ENCODE results near the gene GRIN3A. TPM values are rescaled to one million over a fixed set of nuclear protein-coding genes. Genes with fewer than 3 reads are reported as not detected.

GRIN3A gene
- polyA plus RNA-seq, 1 of the 3 experiments (the other 2 are of a cell fraction), result not detected

DNA sequence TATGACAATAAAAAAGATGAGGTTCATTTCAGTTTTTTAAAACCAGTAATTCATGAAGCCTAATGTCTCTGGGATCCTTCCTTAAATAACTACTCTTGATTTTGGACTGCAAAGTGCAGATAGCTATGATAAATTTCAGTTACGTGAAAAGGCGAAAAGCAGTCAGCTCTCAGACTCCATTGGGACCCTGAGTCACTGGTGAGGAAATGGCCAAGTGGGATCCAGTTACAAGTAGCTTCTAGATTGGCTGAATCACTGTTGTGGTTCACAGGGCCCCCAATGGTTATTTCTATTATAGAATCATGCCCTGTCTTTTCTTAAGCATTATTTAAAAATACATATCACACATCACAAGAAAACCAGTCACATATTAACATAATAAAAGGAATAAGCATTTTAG is 112.6 kb downstream of the GRIN3A start:
- Histone ChIP-seq H3K4me2 (no peak overlapping the region; the same call in 1 of the 2 replicates), H3F3A (replicated peaks; ENCODE audit: insufficient read depth) (no peaks in the 10 kb centered on the region), H3K4me3 (ENCODE audit: low read depth in 2 of 2, low read length in 1 of 2) (no peak overlapping the region), H3K9me2 (no peaks in the 10 kb centered on the region), H2AFZ (ENCODE audit: low read depth) (0 out of 2 replicates have a peak overlapping the region, but pooled peaks have one; percentile 22), H3K36me3 (replicated peaks in 1 of 2; ENCODE audit: control insufficient read depth in 1 of 2, insufficient read depth in 2 of 2, low read length in 1 of 2) (no peaks in the 10 kb centered on the region), H3K9ac (no peak overlapping the region), H3K4me1 (ENCODE audit: control insufficient read depth in 1 of 2, insufficient read depth in 2 of 2, low read depth in 1 of 2, low read length in 1 of 2) (no peaks in the 10 kb centered on the region), H4K20me1 (ENCODE audit: insufficient read depth) (no peaks in the 10 kb centered on the region), H3K9me3 (no peaks in the 10 kb centered on the region), H3K27me3 (ENCODE audit: insufficient read depth) (no peaks in the 10 kb centered on the region), H3K79me2 (ENCODE audit: insufficient read depth) (no peaks in the 10 kb centered on the region), H3K27ac (ENCODE audit: low read depth in 2 of 2, low read length in 1 of 2) (no peak overlapping the region)
- TF ChIP-seq, protein P1, sequence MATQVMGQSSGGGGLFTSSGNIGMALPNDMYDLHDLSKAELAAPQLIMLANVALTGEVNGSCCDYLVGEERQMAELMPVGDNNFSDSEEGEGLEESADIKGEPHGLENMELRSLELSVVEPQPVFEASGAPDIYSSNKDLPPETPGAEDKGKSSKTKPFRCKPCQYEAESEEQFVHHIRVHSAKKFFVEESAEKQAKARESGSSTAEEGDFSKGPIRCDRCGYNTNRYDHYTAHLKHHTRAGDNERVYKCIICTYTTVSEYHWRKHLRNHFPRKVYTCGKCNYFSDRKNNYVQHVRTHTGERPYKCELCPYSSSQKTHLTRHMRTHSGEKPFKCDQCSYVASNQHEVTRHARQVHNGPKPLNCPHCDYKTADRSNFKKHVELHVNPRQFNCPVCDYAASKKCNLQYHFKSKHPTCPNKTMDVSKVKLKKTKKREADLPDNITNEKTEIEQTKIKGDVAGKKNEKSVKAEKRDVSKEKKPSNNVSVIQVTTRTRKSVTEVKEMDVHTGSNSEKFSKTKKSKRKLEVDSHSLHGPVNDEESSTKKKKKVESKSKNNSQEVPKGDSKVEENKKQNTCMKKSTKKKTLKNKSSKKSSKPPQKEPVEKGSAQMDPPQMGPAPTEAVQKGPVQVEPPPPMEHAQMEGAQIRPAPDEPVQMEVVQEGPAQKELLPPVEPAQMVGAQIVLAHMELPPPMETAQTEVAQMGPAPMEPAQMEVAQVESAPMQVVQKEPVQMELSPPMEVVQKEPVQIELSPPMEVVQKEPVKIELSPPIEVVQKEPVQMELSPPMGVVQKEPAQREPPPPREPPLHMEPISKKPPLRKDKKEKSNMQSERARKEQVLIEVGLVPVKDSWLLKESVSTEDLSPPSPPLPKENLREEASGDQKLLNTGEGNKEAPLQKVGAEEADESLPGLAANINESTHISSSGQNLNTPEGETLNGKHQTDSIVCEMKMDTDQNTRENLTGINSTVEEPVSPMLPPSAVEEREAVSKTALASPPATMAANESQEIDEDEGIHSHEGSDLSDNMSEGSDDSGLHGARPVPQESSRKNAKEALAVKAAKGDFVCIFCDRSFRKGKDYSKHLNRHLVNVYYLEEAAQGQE (IDR thresholded peaks at IDR 0.05; ENCODE audit: low read depth, low read length), result no peak
- TF ChIP-seq IRF3 (IDR thresholded peaks at IDR 0.05; ENCODE audit: low read depth, low read length), result no peak
- 40% methylated on average over 2 of the region's 2 CpGs for WGBS (ENCODE audit: low lambda C conversion rate)
- ChIA-PET CTCF (interaction anchor here (1.4 kb wide), 1 partner anchor 102 kb away, joined by 3 read pairs; no protein-coding TSS in a partner anchor), POLR2A (no interaction called here)
- DNase-seq, result no peak

DNA sequence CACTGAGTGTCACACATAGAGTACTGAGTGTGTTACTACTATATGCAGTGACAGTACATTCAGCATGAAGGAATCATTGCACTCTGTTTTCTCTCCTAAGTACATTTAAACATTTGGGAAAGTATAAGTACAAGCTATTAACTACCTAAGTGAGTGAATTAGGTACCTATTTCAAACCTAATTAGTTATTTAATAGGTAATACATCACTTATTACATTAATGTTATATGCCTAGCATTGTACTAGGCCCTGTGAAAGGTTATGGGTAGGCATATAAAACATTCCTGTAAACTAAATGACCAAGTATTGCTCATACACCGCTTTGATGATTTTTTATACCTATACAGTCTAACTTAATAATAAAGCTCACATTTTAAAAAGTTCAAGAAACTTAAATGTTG is 118.0 kb downstream of the GRIN3A start:
- Histone ChIP-seq H3K4me2 (no peak overlapping the region), H3K79me2 (ENCODE audit: insufficient read depth) (no peaks in the 10 kb centered on the region), H3F3A (replicated peaks; ENCODE audit: insufficient read depth) (no peaks in the 10 kb centered on the region), H2AFZ (ENCODE audit: low read depth) (no peak overlapping the region), H3K27ac (ENCODE audit: low read depth in 2 of 2, low read length in 1 of 2) (no peak overlapping the region), H3K9ac (no peak overlapping the region), H3K36me3 (replicated peaks in 1 of 2; ENCODE audit: control insufficient read depth in 1 of 2, insufficient read depth in 2 of 2, low read length in 1 of 2) (no peaks in the 10 kb centered on the region), H3K4me1 (ENCODE audit: control insufficient read depth in 1 of 2, insufficient read depth in 2 of 2, low read depth in 1 of 2, low read length in 1 of 2) (no peaks in the 10 kb centered on the region), H4K20me1 (ENCODE audit: insufficient read depth) (no peaks in the 10 kb centered on the region), H3K9me3 (no peaks in the 10 kb centered on the region), H3K4me3 (ENCODE audit: low read depth in 2 of 2, low read length in 1 of 2) (no peak overlapping the region), H3K9me2 (no peaks in the 10 kb centered on the region), H3K27me3 (ENCODE audit: insufficient read depth) (no peaks in the 10 kb centered on the region)
- ChIA-PET CTCF (no interaction called here), POLR2A (no interaction called here)
- 18% methylated on average over 1 of the region's 1 CpG for WGBS (ENCODE audit: low lambda C conversion rate)
- no peak for DNase-seq
- TF ChIP-seq TEAD4 (IDR thresholded peaks at IDR 0.05; ENCODE audit: borderline replicate concordance, insufficient read depth), result no peak
- TF ChIP-seq SMC3 (IDR thresholded peaks at IDR 0.05; ENCODE audit: low read depth, low read length), result no peak
- TF ChIP-seq, protein P1 (IDR thresholded peaks at IDR 0.05; ENCODE audit: low read depth, low read length), result no peak
- TF ChIP-seq RAD21 (IDR thresholded peaks at IDR 0.05; ENCODE audit: low read length), result no peak
- no peak for TF ChIP-seq EP300 (IDR thresholded peaks at IDR 0.05; ENCODE audit: borderline replicate concordance in 1 of 2, low read depth in 1 of 2, low read length in 1 of 2)
- no peak for TF ChIP-seq FOXM1 (IDR thresholded peaks at IDR 0.05; ENCODE audit: low read depth)
- TF ChIP-seq ELF1 (IDR thresholded peaks at IDR 0.05), result no peak
- no peak for TF ChIP-seq YY1 (IDR thresholded peaks at IDR 0.05; ENCODE audit: low read depth)
- TF ChIP-seq TCF12 (IDR thresholded peaks at IDR 0.05), result no peak
